ENCODE results near the gene TMEM232.

The TMEM232 gene

DNA sequence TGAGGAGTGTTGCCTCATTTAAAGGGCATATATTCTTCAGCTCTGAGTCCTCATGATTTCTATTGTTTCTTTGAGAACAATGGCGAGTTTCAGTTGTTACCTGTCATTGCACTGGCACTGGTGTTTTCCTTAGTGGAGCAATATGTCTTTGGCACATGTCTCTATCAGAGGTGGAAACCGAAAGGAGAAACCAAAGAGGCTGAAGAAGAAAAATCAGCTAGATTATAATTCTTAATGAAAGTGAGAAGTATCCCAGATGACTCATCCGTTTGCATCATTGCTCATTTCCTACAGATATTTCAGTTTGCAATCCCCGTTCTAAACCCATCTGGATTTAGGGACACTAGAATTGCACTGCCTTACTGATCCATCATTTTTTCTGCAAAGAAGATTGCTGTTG lies 324.6 kb downstream of the TMEM232 start:
- DNase-seq (ENCODE audit: low spot score), result no peak

GRCh38 chr5:110398951-110399350 lies 327.5 kb downstream of the TMEM232 start:
- DNase-seq (ENCODE audit: low spot score), result no peak

GRCh38 chr5:110397281-110397680 lies 329.2 kb downstream of the TMEM232 start:
- no peak for DNase-seq (ENCODE audit: low spot score)

DNA sequence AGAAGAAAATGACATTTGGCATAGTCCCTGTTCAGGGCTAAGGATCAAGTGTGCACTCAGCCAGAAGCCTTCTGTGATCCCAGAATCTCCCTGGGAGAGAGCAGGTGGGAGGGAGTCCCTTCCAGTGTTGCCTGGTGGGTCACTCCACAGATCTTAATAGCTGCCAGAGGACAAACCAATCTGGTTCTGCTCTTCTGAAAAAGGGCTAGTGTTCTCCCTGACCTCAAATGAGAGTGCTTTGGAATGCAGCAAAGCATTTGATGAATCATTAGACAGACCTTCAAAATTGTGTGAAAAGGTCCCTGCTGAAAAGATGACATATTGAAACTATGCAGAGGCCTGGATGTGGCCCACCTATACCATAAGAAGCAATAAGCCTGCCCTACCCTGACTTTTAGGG lies 339.7 kb downstream of the TMEM232 start:
- no peak for DNase-seq (ENCODE audit: low spot score)

GRCh38 chr5:110383231-110383630 lies 343.2 kb downstream of the TMEM232 start:
- DNase-seq (ENCODE audit: low spot score), result no peak

DNA sequence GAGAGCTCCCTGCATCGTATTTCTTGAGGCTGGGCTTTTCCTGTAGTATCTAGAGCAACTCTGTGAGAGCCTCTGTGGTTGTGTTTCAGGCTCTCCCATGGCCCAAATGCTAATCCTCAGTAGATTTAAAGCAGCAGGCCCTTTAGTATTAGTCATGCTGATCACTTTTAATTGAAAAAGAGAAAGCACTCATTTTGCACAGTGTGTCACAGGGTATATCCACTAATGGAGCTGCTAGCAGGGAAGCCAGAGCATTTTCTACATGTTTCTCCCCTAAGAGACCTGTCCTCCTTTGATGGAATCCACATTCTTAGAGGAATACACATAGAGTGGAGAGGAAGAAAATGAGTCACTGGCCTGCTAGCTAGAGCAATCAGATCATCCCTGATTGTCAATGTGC lies 348.5 kb downstream of the TMEM232 start:
- no peak for DNase-seq (ENCODE audit: low spot score)

DNA sequence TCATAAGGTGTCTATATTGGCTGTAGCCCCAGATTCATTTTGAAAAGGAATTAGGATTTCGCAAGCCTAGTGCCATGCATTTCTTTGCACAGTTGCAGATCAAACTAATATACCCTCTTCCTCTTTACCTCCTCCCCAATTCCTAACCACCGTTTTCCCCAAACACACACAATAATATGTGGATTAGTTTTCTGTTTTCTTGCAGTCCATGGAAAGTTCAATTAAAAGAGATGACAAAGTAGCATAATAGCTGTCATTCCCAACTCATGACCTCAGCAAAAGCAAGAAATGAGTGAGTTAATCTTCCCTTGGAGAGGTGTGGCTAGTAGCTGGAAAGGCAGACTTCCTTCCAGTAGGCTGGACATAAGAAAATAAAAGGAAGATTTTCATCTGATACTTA lies 349.1 kb downstream of the TMEM232 start:
- DNase-seq (ENCODE audit: low spot score), result no peak

- DNase-seq (ENCODE audit: low spot score), result no peak
These were observed 350.1 kb downstream of the TMEM232 start for GRCh38 chr5:110376281-110376951.

DNA sequence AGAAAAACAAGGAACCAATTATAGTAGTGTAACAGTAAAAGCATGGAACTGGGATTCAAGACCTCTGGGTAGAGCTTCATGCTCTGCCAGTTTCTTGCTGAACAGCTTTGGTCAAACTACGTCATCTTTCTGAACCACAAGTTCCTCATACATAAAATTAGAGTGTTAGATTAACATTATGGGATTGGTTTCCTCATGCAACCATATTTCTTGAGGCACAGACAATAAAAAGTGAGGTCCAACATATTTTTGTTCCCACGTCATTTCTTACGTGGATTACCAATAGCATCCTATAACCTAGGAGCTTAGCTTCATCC lies 354.8 kb downstream of the TMEM232 start:
- DNase-seq (ENCODE audit: low spot score), result no peak

- no peak for DNase-seq (ENCODE audit: low spot score)
These were observed 355.3 kb downstream of the TMEM232 start for GRCh38 chr5:110371011-110371724.
